Ishikawa (cell line): ENCODE results near the gene RPS28.

Source experiments
- CREB1 ChIP-seq: IDR thresholded peaks from 2 replicates; pipeline ENCODE4 v1.6.1; 2012; ENCODE audit warnings: low read depth
- EGR1 ChIP-seq: IDR thresholded peaks from 2 replicates; pipeline ENCODE4 v1.6.1; 2012
- EP300 ChIP-seq: IDR thresholded peaks from 2 replicates; pipeline ENCODE4 v1.6.1; 2012; ENCODE audit warnings: borderline replicate concordance
- FOXM1 ChIP-seq: IDR thresholded peaks from 2 replicates; pipeline ENCODE4 v1.6.1; 2012; ENCODE audit warnings: low read depth, borderline replicate concordance
- RAD21 ChIP-seq: IDR thresholded peaks from 2 replicates; pipeline ENCODE4 v1.6.1; 2012; ENCODE audit warnings: low read depth
- TAF1 ChIP-seq: IDR thresholded peaks from 2 replicates; pipeline ENCODE4 v1.6.1; 2012; ENCODE audit warnings: low read depth, mild to moderate bottlenecking
- TCF12 ChIP-seq: IDR thresholded peaks from 2 replicates; pipeline ENCODE4 v1.6.1; 2012; ENCODE audit warnings: low read depth
- TEAD4 ChIP-seq: IDR thresholded peaks from 2 replicates; pipeline ENCODE4 v1.6.1; 2012
- YY1 ChIP-seq: IDR thresholded peaks from 2 replicates; pipeline ENCODE4 v1.6.1; 2012; ENCODE audit warnings: low read depth
- TF ChIP-seq, protein P1 (sequence below): IDR thresholded peaks from 2 replicates; pipeline ENCODE4 v1.6.1; 2012; ENCODE audit warnings: low read depth, mild to moderate bottlenecking
- TF ChIP-seq, protein P2 (sequence below): IDR thresholded peaks from 2 replicates; pipeline ENCODE4 v1.6.1; 2012

DNA sequence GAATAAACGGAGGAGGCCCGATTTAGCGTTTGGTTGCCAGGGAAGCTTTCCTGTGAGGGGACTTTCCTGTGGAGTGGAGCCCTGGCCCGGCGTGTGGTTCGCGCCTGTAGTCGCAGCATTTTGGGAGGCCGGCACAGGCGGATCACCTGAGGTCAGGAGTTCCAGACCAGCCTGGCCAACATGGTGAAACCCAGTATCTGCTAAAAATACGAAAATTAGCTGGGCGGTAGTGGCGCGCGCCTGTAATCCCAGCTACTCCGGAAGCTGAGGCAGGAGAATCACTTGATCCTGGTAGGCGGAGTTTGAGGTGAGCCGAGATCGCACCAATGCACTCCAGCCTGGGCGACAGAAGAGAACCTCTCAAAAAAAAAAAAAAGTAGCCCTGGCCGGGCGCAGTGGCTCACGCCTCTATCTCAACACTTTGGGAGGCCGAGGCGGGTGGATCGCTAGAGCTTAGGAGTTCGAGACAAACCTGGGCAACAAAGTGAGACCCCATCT, 14.8 kb downstream of the RPS28 start:
- TF ChIP-seq CREB1 (no peak), YY1 (no peak), FOXM1 (no peak), TCF12 (no peak), TAF1 (no peak), TEAD4 (no peak), EGR1 (no peak), EP300 (no peak), RAD21 (no peak)
- TF ChIP-seq, protein P1, sequence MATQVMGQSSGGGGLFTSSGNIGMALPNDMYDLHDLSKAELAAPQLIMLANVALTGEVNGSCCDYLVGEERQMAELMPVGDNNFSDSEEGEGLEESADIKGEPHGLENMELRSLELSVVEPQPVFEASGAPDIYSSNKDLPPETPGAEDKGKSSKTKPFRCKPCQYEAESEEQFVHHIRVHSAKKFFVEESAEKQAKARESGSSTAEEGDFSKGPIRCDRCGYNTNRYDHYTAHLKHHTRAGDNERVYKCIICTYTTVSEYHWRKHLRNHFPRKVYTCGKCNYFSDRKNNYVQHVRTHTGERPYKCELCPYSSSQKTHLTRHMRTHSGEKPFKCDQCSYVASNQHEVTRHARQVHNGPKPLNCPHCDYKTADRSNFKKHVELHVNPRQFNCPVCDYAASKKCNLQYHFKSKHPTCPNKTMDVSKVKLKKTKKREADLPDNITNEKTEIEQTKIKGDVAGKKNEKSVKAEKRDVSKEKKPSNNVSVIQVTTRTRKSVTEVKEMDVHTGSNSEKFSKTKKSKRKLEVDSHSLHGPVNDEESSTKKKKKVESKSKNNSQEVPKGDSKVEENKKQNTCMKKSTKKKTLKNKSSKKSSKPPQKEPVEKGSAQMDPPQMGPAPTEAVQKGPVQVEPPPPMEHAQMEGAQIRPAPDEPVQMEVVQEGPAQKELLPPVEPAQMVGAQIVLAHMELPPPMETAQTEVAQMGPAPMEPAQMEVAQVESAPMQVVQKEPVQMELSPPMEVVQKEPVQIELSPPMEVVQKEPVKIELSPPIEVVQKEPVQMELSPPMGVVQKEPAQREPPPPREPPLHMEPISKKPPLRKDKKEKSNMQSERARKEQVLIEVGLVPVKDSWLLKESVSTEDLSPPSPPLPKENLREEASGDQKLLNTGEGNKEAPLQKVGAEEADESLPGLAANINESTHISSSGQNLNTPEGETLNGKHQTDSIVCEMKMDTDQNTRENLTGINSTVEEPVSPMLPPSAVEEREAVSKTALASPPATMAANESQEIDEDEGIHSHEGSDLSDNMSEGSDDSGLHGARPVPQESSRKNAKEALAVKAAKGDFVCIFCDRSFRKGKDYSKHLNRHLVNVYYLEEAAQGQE: no peak
- TF ChIP-seq, protein P2, sequence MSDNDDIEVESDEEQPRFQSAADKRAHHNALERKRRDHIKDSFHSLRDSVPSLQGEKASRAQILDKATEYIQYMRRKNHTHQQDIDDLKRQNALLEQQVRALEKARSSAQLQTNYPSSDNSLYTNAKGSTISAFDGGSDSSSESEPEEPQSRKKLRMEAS: no peak
